NT2/D1 (cell line): ENCODE measurements around the gene ELOVL4.

Experiments
- SUZ12 ChIP-seq: IDR thresholded peaks from 2 replicates; pipeline ENCODE4 v1.6.1; 2011; ENCODE audit not compliant: insufficient read length, insufficient read depth; ENCODE audit errors: extremely low read depth
- YY1 ChIP-seq: IDR thresholded peaks from 2 replicates; pipeline ENCODE4 v1.6.1; 2011; ENCODE audit not compliant: insufficient read length, insufficient read depth
- ZNF274 ChIP-seq: IDR thresholded peaks from 2 replicates; pipeline ENCODE4 v1.6.1; 2011; ENCODE audit warnings: mild to moderate bottlenecking, low read depth, low read length

DNA sequence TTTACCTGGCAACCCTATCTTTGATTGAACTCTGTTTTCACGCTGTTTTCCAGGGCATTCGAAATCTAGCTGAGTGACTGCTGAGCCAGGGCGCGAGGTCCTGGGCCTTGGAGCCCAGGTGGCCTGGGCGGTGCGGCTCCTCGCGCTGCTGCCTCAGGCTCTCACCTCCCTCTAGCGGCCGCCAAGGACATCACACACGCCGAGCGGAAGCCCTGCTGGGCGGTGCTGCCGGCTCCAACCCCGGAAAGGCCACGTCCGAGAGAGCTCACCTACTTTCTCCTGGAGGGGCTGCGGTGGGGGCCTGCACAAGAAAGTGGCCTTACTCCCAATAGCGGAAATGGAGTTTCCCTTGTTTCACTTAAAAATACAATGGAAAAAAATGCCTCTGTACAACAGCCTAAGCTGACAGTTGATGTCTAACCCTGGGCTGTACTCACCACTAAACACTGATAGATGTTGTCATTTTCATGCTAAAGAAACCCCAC is 77.7 kb downstream of the ELOVL4 start:
- TF ChIP-seq ZNF274 (no peak), SUZ12 (no peak), YY1 (no peak)
